ENCODE data around the gene NLRP2B. TPM values are rescaled to one million over a fixed set of nuclear protein-coding genes. Genes with fewer than 3 reads are reported as not detected.

The NLRP2B gene
- total RNA-seq, 6 donors from 2014 or later = not detected

DNA sequence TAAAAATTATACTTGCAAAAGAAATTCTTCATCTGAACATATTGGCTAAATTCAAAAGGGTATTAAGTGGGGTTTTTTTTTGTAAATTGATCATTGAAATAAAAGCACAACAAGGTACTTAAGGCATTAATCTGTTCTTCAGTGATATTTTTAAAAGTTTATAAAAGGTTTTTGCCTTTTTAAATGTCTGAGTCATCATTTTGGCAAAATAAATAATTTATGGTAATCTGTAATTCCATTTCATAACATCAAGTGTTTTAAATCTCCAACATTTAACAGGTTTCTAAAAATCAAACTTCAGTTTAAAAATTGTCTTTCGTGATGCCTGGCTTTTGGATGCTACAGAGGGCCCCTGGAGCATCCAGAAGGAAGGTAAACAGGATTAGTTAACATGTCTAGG is 27.4 kb downstream of the NLRP2B start:
- Histone ChIP-seq H3K9me3 (peaks cover 0 to 18% (median 2%) of the 10 kb centered on the region in 4 donors), H3K4me3 (no peak overlapping the region), H3K27ac (no peak overlapping the region), H3K4me1 (no peaks in the 10 kb centered on the region), H3K27me3 (no peaks in the 10 kb centered on the region), H3K36me3 (no peaks in the 10 kb centered on the region)
- TF ChIP-seq, protein P1, sequence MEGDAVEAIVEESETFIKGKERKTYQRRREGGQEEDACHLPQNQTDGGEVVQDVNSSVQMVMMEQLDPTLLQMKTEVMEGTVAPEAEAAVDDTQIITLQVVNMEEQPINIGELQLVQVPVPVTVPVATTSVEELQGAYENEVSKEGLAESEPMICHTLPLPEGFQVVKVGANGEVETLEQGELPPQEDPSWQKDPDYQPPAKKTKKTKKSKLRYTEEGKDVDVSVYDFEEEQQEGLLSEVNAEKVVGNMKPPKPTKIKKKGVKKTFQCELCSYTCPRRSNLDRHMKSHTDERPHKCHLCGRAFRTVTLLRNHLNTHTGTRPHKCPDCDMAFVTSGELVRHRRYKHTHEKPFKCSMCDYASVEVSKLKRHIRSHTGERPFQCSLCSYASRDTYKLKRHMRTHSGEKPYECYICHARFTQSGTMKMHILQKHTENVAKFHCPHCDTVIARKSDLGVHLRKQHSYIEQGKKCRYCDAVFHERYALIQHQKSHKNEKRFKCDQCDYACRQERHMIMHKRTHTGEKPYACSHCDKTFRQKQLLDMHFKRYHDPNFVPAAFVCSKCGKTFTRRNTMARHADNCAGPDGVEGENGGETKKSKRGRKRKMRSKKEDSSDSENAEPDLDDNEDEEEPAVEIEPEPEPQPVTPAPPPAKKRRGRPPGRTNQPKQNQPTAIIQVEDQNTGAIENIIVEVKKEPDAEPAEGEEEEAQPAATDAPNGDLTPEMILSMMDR (IDR thresholded peaks at IDR 0.05) = no peak
- no peak for DNase-seq
- WGBS, 2 donors = 50 to 69% methylated on average over 1 of the region's 1 CpG
- ATAC-seq (ENCODE audit: low FRiP score in 2 of 2) = no peak

DNA sequence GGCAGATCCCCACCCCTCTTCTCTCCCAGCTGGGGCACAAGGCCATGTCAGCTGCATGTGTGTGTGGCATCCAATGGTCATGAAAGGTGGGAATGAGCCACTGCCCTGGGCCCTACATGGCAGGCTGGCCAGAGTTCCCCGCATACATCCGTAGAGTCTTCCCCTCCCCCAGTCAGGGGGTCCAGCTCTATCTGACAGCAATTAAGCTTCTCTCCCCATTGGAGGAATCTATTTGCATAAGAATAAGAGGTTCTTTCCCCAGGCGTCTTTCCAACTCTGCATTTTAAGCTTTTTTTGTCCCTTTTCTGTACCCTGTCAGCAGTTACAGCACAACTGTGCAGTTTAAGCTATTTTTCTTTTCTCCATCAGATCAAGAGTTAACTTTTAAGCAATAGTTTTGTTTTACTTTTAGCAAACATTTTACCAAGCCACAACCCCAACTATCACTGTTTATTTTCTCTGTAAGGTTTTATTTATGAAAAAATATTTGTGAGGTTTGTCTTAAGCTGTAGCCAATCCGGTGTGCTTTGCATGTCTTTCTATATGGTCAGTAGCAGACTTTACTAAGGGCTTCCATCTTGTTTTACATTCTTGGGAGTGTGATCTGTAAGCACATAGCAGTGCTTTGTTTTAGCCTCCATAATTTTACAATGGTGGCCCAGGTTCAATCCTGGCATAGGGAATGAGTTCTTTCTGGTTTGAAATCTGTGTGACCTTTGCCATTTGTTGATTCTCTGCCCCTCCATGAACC is 28.7 kb downstream of the NLRP2B start:
- no peak for ATAC-seq (ENCODE audit: low FRiP score in 2 of 2)
- no peak for DNase-seq
- TF ChIP-seq EP300 (IDR thresholded peaks at IDR 0.05) = no peak
- no peak for TF ChIP-seq POLR2AphosphoS5 (IDR thresholded peaks at IDR 0.05)
- TF ChIP-seq, protein P1 (IDR thresholded peaks at IDR 0.05) = no peak
- no peak for TF ChIP-seq POLR2A (IDR thresholded peaks at IDR 0.05)
- Histone ChIP-seq H3K9me3 (peaks cover 0 to 18% (median 2%) of the 10 kb centered on the region in 4 donors), H3K4me1 (no peaks in the 10 kb centered on the region), H3K4me3 (no peak overlapping the region), H3K36me3 (no peaks in the 10 kb centered on the region), H3K27ac (no peak overlapping the region), H3K27me3 (no peaks in the 10 kb centered on the region)
- WGBS, 2 donors = 66 to 70% methylated on average over 2 to 4 of the region's 4 CpGs

DNA sequence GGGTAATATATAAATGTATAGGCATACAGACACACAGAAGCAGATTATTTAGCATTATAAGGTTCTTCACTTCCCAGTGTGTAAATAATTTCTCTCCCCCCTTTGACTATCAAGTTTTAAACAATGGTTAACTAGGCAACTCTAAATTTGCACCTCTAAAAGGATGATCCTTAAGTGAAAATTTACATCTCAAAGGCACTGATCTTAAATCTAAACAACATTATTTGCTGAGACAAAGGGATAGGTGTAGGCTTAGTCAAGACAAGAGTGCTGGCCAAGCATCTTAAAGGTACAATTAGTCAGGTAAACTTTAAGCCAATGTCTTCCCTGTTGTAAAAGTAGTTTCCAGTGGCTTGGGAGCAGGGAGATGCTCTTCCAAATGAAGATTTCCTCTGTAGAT is 33.0 kb downstream of the NLRP2B start:
- no peaks in the 10 kb centered on the region for H3K9me3 ChIP-seq
- H3K36me3 ChIP-seq = no peaks in the 10 kb centered on the region
- DNase-seq (no peak), ATAC-seq (ENCODE audit: low FRiP score in 2 of 2) (no peak)
- TF ChIP-seq EP300 (IDR thresholded peaks at IDR 0.05) (no peak), POLR2AphosphoS5 (IDR thresholded peaks at IDR 0.05) (no peak), POLR2A (IDR thresholded peaks at IDR 0.05) (no peak)
- TF ChIP-seq, protein P1 (IDR thresholded peaks at IDR 0.05) = no peak
- H3K27me3 ChIP-seq = no peaks in the 10 kb centered on the region
- H3K4me1 ChIP-seq = no peaks in the 10 kb centered on the region
- no peak overlapping the region for H3K27ac ChIP-seq
- H3K4me3 ChIP-seq = no peak overlapping the region

DNA sequence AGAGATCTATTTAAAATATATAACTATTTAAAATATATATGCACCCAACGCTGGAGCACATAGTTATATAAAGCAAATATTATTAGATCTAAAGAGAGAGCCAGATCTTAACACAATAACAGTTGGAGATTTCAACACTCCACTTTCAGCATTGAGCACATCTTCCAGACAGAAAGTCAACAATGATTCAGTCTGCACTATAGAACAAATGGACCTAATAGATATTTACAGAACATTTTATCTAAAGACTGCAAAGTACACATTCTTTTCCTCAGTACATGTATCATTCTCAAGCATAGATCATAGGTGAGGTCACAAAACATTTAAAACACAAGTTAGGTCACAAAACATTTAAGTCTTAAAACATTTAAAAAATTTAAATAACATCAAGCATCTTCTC is 36.4 kb downstream of the NLRP2B start:
- DNase-seq = no peak
- Histone ChIP-seq H3K4me1 (no peaks in the 10 kb centered on the region), H3K27ac (no peak overlapping the region), H3K27me3 (no peaks in the 10 kb centered on the region), H3K9me3 (peaks cover 0 to 8% (median 0%) of the 10 kb centered on the region in 4 donors), H3K36me3 (no peaks in the 10 kb centered on the region), H3K4me3 (no peak overlapping the region)
- 78 to 90% methylated on average over 1 of the region's 1 CpG for WGBS, 2 donors
- TF ChIP-seq POLR2AphosphoS5 (IDR thresholded peaks at IDR 0.05) = no peak
- TF ChIP-seq, protein P1 (IDR thresholded peaks at IDR 0.05) = no peak
- TF ChIP-seq POLR2A (IDR thresholded peaks at IDR 0.05) = no peak
- no peak for TF ChIP-seq EP300 (IDR thresholded peaks at IDR 0.05)
- ATAC-seq (ENCODE audit: low FRiP score in 2 of 2) = no peak

DNA sequence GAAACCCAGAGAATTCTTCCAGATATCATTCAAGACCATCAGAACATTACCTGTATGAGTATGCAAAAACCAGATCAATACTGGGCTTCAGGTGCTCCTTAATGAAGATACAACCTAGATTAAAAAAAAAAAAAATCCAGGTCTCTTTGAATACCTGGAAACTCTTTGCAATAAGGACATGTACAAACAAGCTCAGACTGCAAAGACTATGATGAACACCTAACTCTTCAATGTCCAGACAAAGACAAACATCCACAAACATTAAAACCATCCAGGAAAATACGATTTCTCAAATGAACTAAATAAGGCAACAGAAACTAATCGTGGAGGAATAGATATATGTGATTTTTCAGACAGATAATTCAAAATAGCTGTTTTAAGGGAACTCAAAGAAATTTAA is 38.7 kb downstream of the NLRP2B start:
- Histone ChIP-seq H3K36me3 (no peaks in the 10 kb centered on the region), H3K27ac (no peak overlapping the region), H3K4me1 (no peaks in the 10 kb centered on the region), H3K4me3 (no peak overlapping the region), H3K9me3 (peaks cover 0 to 11% (median 0%) of the 10 kb centered on the region in 4 donors), H3K27me3 (no peaks in the 10 kb centered on the region)
- TF ChIP-seq, protein P1 (IDR thresholded peaks at IDR 0.05) = no peak
- TF ChIP-seq POLR2AphosphoS5 (IDR thresholded peaks at IDR 0.05) (no peak), EP300 (IDR thresholded peaks at IDR 0.05) (no peak), POLR2A (IDR thresholded peaks at IDR 0.05) (no peak)
- DNase-seq (no peak), ATAC-seq (ENCODE audit: low FRiP score in 2 of 2) (no peak)
- 57 to 69% methylated on average over 2 of the region's 2 CpGs for WGBS, 2 donors

All from upper lobe of left lung (tissue), 6 donors.